Mucosa of stomach (tissue), 1 donor: ENCODE data around the gene CENPX.

Source experiments
- H3K27me3 ChIP-seq: one replicate; pipeline ENCODE4 v1.7.0; 2013; ENCODE audit warnings: mild to moderate bottlenecking, low read length; ENCODE audit not compliant: control insufficient read depth, insufficient read depth
- H3K36me3 ChIP-seq: one replicate; pipeline ENCODE4 v1.7.0; 2013; ENCODE audit warnings: low read length; ENCODE audit not compliant: control insufficient read depth, insufficient read depth
- H3K4me1 ChIP-seq: one replicate; pipeline ENCODE4 v1.7.0; 2013; ENCODE audit warnings: mild to moderate bottlenecking, low read length; ENCODE audit not compliant: control insufficient read depth, insufficient read depth
- H3K4me3 ChIP-seq: one replicate; pipeline ENCODE4 v1.7.0; 2013; ENCODE audit warnings: low read length
- H3K9ac ChIP-seq: one replicate; pipeline ENCODE4 v1.7.0; 2013; ENCODE audit warnings: mild to moderate bottlenecking, low read length, moderate library complexity
- H3K9me3 ChIP-seq: one replicate; pipeline ENCODE4 v1.7.0; 2013; ENCODE audit warnings: mild to moderate bottlenecking, low read length, moderate library complexity; ENCODE audit not compliant: control insufficient read depth
- donor health status: Pancreatic carcinoma.

The CENPX gene

DNA sequence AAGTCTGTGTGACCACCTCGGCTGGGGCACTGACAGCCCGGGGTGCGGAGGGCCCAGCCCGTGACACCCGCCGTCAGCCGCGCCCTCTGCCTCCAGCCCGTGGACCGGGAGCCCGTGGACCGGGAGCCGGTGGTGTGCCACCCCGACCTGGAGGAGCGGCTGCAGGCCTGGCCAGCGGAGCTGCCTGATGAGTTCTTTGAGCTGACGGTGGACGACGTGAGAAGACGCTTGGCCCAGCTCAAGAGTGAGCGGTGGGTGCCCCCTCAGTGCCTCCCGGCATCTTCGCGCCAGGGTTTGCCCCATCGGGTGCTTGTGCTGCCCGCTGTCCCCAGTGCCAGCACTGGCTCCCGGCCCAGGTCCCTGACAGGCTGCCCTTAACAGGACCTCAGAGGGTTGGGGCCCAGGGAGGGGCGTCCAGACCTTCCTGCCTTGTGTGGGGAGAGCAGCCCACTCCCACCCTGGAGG lies 13.7 kb downstream of the CENPX start:
- no peaks in the 10 kb centered on the region for H3K4me1 ChIP-seq
- no peaks in the 10 kb centered on the region for H3K36me3 ChIP-seq
- no peaks in the 10 kb centered on the region for H3K27me3 ChIP-seq
- no peak overlapping the region for H3K4me3 ChIP-seq
- no peak overlapping the region for H3K9ac ChIP-seq
- no peaks in the 10 kb centered on the region for H3K9me3 ChIP-seq

DNA sequence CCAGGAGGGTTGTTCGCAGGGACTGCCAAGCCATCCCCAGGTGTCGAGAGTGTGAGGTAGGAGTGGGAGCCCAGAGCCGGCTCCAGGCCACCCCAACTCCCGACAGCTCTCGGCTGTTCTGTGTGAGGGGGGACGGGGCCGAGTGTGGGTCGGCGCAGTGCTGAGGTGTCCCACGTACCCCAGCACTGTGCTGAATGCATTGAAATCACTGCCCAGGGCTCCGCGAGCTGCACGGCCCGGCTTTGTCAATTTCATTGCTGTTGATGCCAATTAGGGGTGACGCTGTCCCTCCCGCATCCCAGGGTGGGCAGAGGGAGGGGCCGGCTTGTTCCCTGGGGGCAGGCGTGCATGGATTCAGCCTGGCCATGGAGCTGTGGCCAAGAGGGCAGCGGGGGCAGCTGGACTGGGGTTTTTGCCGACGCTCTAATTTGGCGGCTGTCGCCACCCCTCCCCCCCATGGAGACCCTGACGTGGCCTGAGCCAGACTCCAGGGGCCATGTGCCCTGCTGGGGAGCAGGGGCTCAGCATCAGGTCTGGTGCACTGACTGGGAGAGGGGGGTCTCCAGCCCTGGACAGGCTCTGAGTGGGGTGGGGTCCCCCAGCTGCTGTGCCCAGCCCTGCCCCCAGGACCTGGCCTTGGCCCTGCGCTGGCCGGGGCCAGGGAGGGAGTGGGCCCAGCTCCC lies 14.3 kb downstream of the CENPX start:
- no peak overlapping the region for H3K4me3 ChIP-seq
- no peaks in the 10 kb centered on the region for H3K9me3 ChIP-seq
- no peaks in the 10 kb centered on the region for H3K36me3 ChIP-seq
- H3K27me3 ChIP-seq, result no peaks in the 10 kb centered on the region
- no peak overlapping the region for H3K9ac ChIP-seq
- H3K4me1 ChIP-seq, result peaks cover 2% of the 10 kb centered on the region

DNA sequence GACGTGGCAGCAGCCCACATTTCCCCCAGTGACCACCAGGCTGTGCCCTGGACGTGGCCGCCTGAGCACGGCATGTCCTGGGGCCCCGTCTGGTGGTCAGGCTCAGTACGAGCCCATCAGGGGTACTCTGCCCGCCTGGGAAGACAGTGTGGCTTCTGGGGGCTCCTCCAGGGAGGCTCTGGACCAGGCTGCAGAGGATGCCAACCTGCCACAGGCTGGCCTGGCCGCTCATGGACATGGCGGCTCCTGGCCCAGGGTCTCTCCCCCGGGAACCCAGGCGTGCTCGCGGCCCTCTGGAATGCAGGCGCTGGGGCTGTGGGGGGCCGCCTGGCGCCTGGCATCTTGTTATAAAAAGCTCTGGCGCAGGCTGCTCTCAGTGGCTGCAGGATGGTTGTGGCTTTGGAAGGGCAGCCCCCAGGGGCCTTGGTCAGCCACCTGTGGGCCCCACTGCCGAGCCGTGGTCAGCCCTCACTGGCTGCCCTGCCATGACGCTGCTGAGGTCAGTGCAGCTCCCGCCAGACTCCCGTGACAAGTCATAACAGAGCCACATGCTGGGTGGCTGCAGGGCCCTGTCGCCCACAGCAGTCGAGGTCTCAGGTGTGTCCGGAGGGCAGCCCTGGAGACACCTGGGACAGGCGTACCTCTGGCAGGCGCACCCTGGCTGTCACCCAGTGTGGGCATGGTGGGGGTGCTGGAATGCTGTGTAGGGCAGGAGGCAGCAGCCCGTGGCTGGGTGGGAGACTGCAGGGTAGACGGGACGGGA lies 15.0 kb downstream of the CENPX start:
- Histone ChIP-seq H3K9ac (no peak overlapping the region), H3K27me3 (no peaks in the 10 kb centered on the region)

DNA sequence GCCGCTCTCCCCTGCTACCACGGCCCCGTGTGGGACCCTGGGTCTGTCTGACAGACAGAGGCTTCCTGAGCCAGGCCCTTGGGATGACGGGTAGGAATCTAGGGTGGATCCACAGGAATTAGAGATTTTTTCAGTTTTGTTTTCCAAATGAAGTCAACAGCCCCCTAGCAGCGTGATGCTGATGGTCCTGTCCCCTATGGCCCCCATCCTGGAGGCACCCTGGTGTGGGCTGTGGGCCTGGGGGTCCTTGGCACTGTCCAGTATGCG lies 15.5 kb downstream of the CENPX start:
- Histone ChIP-seq H3K27me3 (no peaks in the 10 kb centered on the region), H3K9ac (no peak overlapping the region), H3K9me3 (no peaks in the 10 kb centered on the region), H3K4me3 (no peak overlapping the region), H3K4me1 (peaks cover 4% of the 10 kb centered on the region), H3K36me3 (no peaks in the 10 kb centered on the region)

More for the DNA sequence above, 15.0 kb downstream of the CENPX start:
- H3K4me3 ChIP-seq, result no peak overlapping the region
- no peaks in the 10 kb centered on the region for H3K36me3 ChIP-seq
- H3K9me3 ChIP-seq, result no peaks in the 10 kb centered on the region
- peaks cover 4% of the 10 kb centered on the region for H3K4me1 ChIP-seq

DNA sequence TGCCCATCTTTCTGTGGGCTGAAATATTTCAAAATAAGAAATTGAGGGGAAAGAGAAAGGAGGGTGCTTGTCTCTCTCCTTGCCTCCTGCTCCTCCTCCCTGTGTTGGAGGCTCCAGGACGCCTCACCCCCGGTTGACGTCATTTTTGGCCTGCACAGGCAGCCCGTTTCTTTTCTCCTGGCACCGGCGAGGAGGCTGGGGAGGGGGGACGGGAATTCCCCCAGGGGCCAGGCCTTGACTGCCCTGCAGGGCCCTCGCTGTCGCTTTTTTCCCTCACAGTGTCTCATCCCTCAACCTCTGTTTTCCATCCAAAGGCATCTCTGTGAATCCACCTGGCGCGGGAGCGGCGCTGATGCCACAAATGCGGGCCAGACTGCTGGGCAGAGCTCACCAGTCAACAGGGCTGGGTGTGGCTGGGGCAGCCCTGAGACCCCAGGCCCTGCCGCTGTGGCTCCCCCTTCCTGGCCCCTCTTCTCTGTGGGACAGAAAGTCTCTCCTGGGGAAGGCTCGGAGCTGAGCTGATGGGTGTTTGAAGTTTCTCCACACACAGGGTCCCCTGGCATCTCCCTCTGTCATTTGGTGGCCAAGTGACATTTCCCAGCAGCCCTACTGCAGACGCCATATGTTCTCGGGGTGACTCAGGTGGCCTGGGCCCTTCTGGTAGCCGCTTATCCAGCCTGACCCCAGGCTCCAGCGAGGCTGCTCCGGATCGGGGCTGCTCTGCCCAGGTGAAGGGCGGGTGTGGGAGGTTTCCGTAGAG lies 16.0 kb downstream of the CENPX start:
- no peak overlapping the region for H3K4me3 ChIP-seq
- H3K27me3 ChIP-seq, result no peaks in the 10 kb centered on the region
- H3K9ac ChIP-seq, result no peak overlapping the region
- H3K9me3 ChIP-seq, result no peaks in the 10 kb centered on the region
- no peaks in the 10 kb centered on the region for H3K36me3 ChIP-seq
- peaks cover 4% of the 10 kb centered on the region for H3K4me1 ChIP-seq

DNA sequence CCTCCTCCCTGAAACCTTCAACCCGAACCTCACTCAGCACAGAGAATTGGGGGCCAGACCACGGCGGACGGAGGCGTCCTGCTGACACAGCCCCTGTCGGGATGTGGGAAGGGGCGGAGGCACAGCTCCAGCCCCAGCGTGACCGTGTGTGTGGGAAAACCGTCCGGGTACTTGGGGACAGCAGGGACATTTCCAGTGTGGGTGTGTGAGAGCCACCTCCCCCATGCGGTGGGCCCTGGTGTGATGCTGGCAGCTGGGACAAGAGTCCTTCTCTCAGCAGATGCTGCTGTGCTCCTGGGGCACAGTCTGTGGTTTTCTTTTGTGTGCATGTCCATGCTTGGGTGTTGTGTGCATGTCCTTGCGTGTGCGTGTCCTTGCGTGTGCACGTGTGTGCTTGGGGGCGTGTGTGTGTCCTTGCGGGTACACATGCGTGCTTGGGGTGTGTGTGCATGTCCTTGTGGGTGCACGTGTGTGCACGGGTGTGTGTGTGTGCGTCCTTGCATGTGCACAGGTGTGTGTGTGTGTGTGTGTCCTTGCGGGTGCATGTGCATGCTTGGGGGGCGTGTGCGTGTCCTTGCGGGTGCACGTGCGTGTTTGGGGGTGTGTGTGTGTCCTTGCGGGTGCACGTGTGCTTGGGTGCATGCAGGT lies 16.9 kb downstream of the CENPX start:
- Histone ChIP-seq H3K4me3 (no peak overlapping the region), H3K9me3 (no peaks in the 10 kb centered on the region), H3K27me3 (no peaks in the 10 kb centered on the region), H3K9ac (no peak overlapping the region), H3K4me1 (peaks cover 8% of the 10 kb centered on the region), H3K36me3 (no peaks in the 10 kb centered on the region)

DNA sequence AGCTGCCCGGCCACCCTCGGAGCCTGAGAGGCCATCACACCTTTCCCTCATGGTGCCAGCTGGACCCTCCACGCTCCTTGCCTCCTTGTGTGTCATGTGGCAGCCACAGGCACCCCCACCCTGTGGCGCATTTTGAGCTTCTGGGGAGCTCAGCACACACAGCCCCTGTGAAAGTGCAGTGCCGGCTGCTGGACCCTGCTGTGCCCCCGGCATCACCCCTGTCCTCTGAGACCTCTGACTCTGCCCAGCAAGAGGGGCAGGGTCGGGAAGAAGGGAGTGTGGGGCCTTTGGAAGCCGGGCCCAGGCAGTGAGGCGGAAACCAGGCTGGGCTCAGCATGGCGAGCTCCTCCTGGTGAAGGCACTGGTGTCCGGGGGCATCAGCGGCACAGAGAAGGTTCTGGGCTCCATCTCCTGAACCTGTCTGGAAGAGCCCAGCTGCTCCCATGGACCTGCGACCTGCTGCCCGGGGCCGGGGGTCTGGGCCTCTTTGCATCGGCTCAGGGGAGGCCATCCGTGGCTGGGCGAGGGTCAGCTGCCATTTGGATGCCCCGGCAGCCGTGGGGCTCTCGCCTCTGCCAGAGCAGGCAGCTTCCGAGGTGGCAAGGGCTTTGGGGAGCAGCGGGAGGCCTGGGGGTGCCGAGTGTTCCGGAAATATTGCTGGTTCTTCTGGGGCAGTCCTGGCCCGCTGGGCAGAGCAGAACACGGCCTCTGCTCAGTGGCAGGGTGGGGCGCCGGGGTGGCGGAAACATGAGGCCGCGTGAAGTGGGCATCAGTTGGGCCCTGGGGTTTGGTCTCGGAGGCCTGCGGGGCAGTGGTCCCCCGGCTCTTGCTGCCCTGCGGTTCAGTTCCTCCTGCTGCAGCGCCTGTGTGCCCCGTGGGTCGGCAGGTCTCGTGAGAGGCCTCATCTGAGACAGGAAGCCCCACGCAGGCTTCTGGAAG lies 17.9 kb downstream of the CENPX start:
- Histone ChIP-seq H3K9ac (no peak overlapping the region), H3K27me3 (no peaks in the 10 kb centered on the region), H3K4me1 (peaks cover 15% of the 10 kb centered on the region), H3K4me3 (no peak overlapping the region), H3K36me3 (no peaks in the 10 kb centered on the region), H3K9me3 (no peaks in the 10 kb centered on the region)

DNA sequence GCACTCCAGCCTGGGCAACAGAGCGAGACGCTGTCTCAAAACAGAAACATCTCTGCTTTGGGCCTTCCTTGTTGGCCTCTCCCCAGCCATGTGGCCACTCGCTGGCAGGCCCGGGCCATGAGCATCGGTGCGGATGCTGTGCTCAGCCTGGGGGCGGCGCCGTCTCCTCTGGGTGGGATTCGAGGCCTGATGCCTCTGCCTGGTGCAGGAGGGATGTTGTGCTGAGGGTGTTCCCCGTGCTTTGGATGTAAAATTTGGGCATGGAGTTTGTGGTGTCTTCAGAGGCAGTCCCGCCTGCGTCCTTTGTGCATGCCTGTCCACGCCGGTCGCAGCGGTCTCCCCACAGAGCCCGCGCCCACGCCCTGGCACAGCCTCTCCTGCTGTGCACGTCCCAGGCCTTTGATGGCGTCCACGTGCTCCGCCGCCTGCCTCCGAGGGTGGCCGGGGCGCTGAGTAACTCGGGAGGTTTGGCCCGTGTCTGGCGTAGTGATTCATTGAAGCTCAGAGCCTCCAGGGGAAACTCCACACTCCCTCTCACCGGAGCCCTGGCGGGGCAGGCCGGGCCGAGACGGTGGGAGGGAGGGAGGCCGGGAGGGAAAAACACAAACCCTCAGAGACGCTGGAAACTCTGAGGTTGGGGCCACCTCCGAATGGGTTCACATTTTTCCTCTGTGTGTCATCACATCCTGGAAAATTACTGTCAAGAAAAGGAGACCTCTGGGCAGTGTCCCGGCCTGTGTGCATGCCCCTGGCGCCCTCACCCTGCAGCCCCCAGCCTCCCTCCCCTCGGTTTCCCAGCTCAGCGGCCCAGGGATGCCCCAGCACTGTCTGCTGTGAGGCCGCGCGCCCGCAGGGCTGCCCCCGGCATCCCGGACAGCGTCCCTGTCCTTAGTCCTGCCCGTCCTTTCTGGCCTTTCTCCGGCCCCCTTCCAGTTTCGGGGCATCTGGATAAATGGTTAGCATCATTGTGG lies 19.0 kb downstream of the CENPX start:
- H3K4me3 ChIP-seq, result no peak overlapping the region
- H3K9me3 ChIP-seq, result no peaks in the 10 kb centered on the region
- no peaks in the 10 kb centered on the region for H3K36me3 ChIP-seq
- H3K27me3 ChIP-seq, result no peaks in the 10 kb centered on the region
- no peak overlapping the region for H3K9ac ChIP-seq
- H3K4me1 ChIP-seq, result peaks cover 17% of the 10 kb centered on the region

DNA sequence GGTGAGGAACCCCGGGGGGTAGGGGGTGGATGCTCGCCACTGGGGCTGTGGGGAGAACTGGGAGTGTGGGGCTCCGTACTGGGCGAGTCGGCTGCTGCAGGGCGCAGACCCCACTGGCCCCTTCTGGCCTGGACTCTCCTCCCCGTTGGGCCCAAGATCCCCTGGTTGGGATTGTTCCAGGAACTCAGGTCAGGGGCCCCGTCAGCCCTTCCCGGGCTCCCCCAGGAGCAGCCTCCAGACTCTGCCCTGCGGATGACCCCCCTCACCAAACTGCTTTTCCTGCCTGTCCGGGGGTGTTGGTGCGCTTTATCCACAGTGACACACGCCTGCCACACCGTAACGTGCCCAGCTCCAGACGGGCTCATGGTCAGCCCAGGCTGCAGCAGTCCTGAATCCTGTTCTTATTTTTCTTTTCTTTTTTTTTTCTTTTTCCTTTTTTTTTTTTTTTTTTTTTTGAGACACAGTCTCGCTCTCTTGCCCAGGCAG lies 21.1 kb downstream of the CENPX start:
- no peaks in the 10 kb centered on the region for H3K27me3 ChIP-seq
- H3K9ac ChIP-seq, result no peak overlapping the region
- peaks cover 17% of the 10 kb centered on the region for H3K4me1 ChIP-seq
- no peaks in the 10 kb centered on the region for H3K9me3 ChIP-seq
- H3K4me3 ChIP-seq, result no peak overlapping the region
- no peaks in the 10 kb centered on the region for H3K36me3 ChIP-seq

DNA sequence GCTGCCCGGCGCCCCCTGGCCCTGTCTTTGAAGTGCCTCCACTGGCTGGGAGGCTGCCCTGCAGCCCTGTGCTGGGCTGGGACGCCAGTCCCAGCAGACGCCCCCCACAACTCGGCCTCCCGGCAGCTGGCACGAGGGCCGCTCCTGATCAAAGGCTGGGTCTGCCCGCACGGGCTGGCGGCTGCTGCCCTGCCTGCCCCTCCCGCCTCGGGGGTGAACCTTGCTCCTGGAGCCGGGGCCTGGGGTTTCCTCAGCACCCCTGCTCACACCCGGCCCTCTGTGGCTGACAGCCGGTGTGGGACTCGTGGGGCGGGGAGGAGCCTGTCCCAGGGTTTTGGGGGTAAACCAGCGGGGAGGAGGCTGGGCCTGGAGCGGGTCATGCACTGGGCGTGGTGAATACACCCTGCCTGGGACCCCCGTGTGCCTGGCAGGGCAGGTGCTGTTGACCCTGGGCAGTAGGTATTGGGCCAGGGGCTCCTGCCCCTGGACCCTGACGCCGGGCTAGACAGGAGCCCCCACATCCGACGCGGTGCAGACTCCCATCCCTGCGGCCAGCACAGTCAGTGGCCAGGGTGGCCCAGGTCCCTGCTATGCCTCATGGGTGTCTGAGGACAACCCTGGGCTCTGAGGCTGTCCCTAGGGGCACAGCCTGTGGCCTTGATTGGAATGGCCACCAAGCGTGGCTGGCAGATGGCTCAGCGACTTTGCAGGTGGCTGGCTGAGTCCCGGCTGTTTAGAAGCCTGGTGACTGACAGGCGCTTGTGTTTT lies 21.7 kb downstream of the CENPX start:
- Histone ChIP-seq H3K36me3 (no peaks in the 10 kb centered on the region), H3K4me3 (no peak overlapping the region), H3K4me1 (peaks cover 17% of the 10 kb centered on the region)

More for the DNA sequence above, 21.7 kb downstream of the CENPX start:
- H3K27me3 ChIP-seq, result no peaks in the 10 kb centered on the region
- no peaks in the 10 kb centered on the region for H3K9me3 ChIP-seq
- no peak overlapping the region for H3K9ac ChIP-seq
